Neural progenitor cell (in vitro differentiated cells): ENCODE data around the gene NBPF6.
"Not testable (repeated sequence)": the region's sequence is repeated elsewhere in the genome, so short reads cannot be mapped to it uniquely, and the experiment has no call there.

Experiments
- EZH2 ChIP-seq: fragments of 200-600 bp; sonication (generic); IDR thresholded peaks from 2 replicates; pipeline ENCODE4 v1.6.1; 2017; ENCODE audit warnings: antibody characterized with exemption, mild to moderate bottlenecking, moderate library complexity
- EZH2phosphoT487 ChIP-seq: fragments of 200-600 bp; sonication (generic); IDR thresholded peaks from 2 replicates; pipeline ENCODE4 v1.6.1; 2017; ENCODE audit warnings: antibody characterized with exemption
- TF ChIP-seq, protein P1 (sequence below): fragments of 200-600 bp; sonication (generic); IDR thresholded peaks from 2 replicates; pipeline ENCODE4 v1.5.1; 2017; ENCODE audit warnings: antibody characterized with exemption, mild to moderate bottlenecking

DNA sequence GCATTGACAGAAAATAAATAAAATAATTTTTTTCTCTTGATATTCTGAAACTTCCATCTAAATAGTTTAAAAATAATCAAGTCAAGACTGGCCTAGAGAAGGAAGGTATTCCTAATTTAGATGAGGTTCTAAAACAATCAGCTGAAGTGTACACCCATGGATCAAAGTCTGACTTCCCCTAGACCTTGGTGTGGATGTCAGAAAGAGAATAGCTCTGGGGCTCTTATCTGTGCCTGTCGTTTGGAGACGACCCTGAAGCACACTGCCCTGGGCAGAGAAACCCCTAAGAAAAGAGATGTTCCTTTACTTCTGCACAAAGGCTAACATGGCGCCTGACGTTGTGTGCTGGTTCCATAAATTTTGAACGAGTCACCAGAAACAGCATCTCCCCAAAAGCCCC, 30.0 kb upstream of the NBPF6 start:
- not testable (repeated sequence) for TF ChIP-seq EZH2, EZH2phosphoT487
- TF ChIP-seq, protein P1, sequence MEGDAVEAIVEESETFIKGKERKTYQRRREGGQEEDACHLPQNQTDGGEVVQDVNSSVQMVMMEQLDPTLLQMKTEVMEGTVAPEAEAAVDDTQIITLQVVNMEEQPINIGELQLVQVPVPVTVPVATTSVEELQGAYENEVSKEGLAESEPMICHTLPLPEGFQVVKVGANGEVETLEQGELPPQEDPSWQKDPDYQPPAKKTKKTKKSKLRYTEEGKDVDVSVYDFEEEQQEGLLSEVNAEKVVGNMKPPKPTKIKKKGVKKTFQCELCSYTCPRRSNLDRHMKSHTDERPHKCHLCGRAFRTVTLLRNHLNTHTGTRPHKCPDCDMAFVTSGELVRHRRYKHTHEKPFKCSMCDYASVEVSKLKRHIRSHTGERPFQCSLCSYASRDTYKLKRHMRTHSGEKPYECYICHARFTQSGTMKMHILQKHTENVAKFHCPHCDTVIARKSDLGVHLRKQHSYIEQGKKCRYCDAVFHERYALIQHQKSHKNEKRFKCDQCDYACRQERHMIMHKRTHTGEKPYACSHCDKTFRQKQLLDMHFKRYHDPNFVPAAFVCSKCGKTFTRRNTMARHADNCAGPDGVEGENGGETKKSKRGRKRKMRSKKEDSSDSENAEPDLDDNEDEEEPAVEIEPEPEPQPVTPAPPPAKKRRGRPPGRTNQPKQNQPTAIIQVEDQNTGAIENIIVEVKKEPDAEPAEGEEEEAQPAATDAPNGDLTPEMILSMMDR = not testable (repeated sequence)
